Progenitor cell of endocrine pancreas (in vitro differentiated cells): Measurements from ENCODE around the gene PRR9. TPM values are rescaled to one million over a fixed set of nuclear protein-coding genes. Genes with fewer than 3 reads are reported as not detected.
A peak's percentile ranks its signal among the peaks of the same experiment; 100 is the strongest.
"Not testable (repeated sequence)": the region's sequence is repeated elsewhere in the genome, so short reads cannot be mapped to it uniquely, and the experiment has no call there.

ENCODE experiments used
- DNase-seq: peaks from one replicate; pipeline ENCODE4 v3.0.0; 2021; ENCODE audit warnings: low spot score; ENCODE audit not compliant: unreplicated experiment
- H3K27ac Mint-ChIP-seq: 2 replicates; pipeline ENCODE4 v1.8.0; 2021; ENCODE audit warnings: mild to moderate bottlenecking, moderate library complexity, mixed read lengths
- H3K27me3 Mint-ChIP-seq: 2 replicates; pipeline ENCODE4 v1.8.0; 2021; ENCODE audit warnings: mixed read lengths
- H3K36me3 Mint-ChIP-seq: 2 replicates; pipeline ENCODE4 v1.8.0; 2022; ENCODE audit warnings: mixed read lengths; ENCODE audit not compliant: insufficient read depth
- H3K4me1 Mint-ChIP-seq: 2 replicates; pipeline ENCODE4 v1.8.0; 2021; ENCODE audit warnings: low read depth, mixed read lengths
- H3K4me3 Mint-ChIP-seq: 2 replicates; pipeline ENCODE4 v1.8.0; 2021; ENCODE audit warnings: low read depth, mild to moderate bottlenecking, moderate library complexity, mixed read lengths
- H3K9me3 Mint-ChIP-seq: 2 replicates; pipeline ENCODE4 v1.8.0; 2021; ENCODE audit warnings: low read depth, mixed read lengths
- CTCF ChIP-seq: fragments of 200-600 bp; sonication (generic); IDR thresholded peaks from one replicate; pipeline ENCODE4 v1.5.0; 2021; ENCODE audit warnings: antibody characterized with exemption, mild to moderate bottlenecking; ENCODE audit not compliant: unreplicated experiment
- total RNA-seq: library from RNA; stranded (reverse); gene quantifications from 2 replicates; pipeline ENCODE4 v1.2.1, GENCODE V29; 2021

The PRR9 gene
- total RNA-seq, 1 donor from 2014 or later = not detected

- Mint-ChIP-seq H3K36me3 (no peaks in the 10 kb centered on the region), H3K27me3 (peaks cover 16% of the 10 kb centered on the region), H3K4me3 (no peak overlapping the region), H3K4me1 (no peaks in the 10 kb centered on the region), H3K9me3 (no peaks in the 10 kb centered on the region), H3K27ac (no peak overlapping the region)
- no peak for TF ChIP-seq CTCF
- DNase-seq = no peak
Measured at GRCh38 chr1:153217744-153218416, 496 bp downstream of the PRR9 start.

- Mint-ChIP-seq H3K27ac (no peak overlapping the region), H3K9me3 (no peaks in the 10 kb centered on the region), H3K36me3 (no peaks in the 10 kb centered on the region), H3K27me3 (peaks cover 32% of the 10 kb centered on the region), H3K4me1 (no peaks in the 10 kb centered on the region), H3K4me3 (no peak overlapping the region)
- no peak for TF ChIP-seq CTCF
- DNase-seq = no peak
Measured at GRCh38 chr1:153220606-153221303, 3.4 kb downstream of the PRR9 start.

GRCh38 chr1:153223040-153223891 is 5.9 kb downstream of the PRR9 start:
- not testable (repeated sequence) for H3K4me1 Mint-ChIP-seq, H3K4me3 Mint-ChIP-seq, H3K27ac Mint-ChIP-seq, H3K36me3 Mint-ChIP-seq, H3K9me3 Mint-ChIP-seq
- peak; percentile 79 for TF ChIP-seq CTCF
- DNase-seq = peak; percentile 64
- peaks cover 28% of the 10 kb centered on the region for H3K27me3 Mint-ChIP-seq

GRCh38 chr1:153227810-153228209 is 10.4 kb downstream of the PRR9 start:
- no peaks in the 10 kb centered on the region for H3K4me1 Mint-ChIP-seq
- no peak overlapping the region for H3K27ac Mint-ChIP-seq
- TF ChIP-seq CTCF = no peak
- no peaks in the 10 kb centered on the region for H3K9me3 Mint-ChIP-seq
- H3K36me3 Mint-ChIP-seq = no peaks in the 10 kb centered on the region
- no peak for DNase-seq
- no peak overlapping the region for H3K4me3 Mint-ChIP-seq
- H3K27me3 Mint-ChIP-seq = peaks cover 32% of the 10 kb centered on the region

- no peak for DNase-seq
- Mint-ChIP-seq H3K36me3 (no peaks in the 10 kb centered on the region), H3K4me3 (no peak overlapping the region)
Measured at GRCh38 chr1:153228491-153228890, 11.1 kb downstream of the PRR9 start.

More at GRCh38 chr1:153228491-153228890, 11.1 kb downstream of the PRR9 start:
- no peaks in the 10 kb centered on the region for H3K4me1 Mint-ChIP-seq
- no peak overlapping the region for H3K27ac Mint-ChIP-seq
- peaks cover 26% of the 10 kb centered on the region for H3K27me3 Mint-ChIP-seq
- no peaks in the 10 kb centered on the region for H3K9me3 Mint-ChIP-seq
- TF ChIP-seq CTCF = no peak
